ENCODE data around the gene IGFN1. TPM values are rescaled to one million over a fixed set of nuclear protein-coding genes. Genes with fewer than 3 reads are reported as not detected.

The IGFN1 gene
- total RNA-seq, 2 experiments from 2014 or later: not detected

DNA sequence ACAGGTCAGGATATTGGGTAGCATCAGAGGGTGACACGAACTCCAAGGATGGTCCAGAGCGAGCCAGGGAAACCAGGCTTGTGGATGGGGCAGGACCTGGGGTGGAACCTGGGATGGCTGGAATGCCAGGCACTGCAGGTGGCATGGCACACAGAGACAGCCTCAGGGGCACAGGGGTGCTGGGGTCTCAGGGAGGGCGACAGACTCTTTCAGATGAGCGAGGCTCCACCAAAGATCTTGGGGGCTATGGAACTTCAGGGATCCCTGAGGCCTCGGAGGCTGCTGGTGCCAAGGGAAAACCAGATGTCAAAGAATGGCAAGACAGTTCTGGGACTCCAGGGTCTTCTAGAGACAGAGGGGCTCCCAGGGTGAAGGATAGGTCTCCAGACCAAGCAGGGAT lies 21.4 kb downstream of the IGFN1 start:
- POLR2A ChIA-PET: no interaction called here
- Mint-ChIP-seq H3K36me3 (ENCODE audit: low read depth) (no peaks in the 10 kb centered on the region), H3K4me1 (no peaks in the 10 kb centered on the region), H3K27ac (no peak overlapping the region), H3K27me3 (peaks cover 16% of the 10 kb centered on the region), H3K4me3 (no peak overlapping the region), H3K9me3 (ENCODE audit: low read depth) (no peaks in the 10 kb centered on the region)
- DNase-seq (no peak), ATAC-seq (no peak)
- CTCF ChIA-PET: no interaction called here
- intact Hi-C loops (cut with DNase I, micrococcal nuclease): no loop called here

DNA sequence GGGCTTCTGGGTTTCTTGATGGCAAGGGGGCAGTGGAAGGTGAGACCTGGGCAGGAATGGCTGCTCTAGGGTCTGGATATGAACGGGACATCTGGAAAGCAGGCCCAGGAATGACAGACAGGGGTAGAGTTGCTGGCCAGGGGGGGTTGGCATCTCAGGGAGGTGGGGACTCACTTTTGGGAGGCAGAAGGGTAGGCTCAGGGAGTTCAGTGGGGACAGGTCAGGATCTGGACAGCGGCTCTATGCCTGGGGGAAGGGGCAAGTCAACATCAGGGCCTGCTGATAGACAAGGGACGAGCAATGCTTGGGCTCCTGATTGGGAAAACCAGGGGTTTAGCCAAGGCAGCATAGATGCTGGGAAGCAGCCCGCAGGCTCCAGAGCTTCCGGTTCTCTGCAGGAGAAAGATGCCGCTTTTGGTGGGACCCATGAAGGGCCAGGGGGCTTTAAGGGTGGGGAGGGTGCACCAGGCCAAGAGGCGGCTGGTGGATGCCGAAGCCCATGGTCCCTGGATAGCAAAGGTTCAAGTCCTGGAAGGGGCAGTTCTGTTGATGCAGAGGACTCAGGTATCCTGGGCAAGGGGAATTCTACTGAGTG lies 21.9 kb downstream of the IGFN1 start:
- ATAC-seq (no peak), DNase-seq (no peak)
- no peak overlapping the region for H3K27ac Mint-ChIP-seq
- peaks cover 16% of the 10 kb centered on the region for H3K27me3 Mint-ChIP-seq
- no peaks in the 10 kb centered on the region for H3K4me1 Mint-ChIP-seq
- H3K36me3 Mint-ChIP-seq (ENCODE audit: low read depth): no peaks in the 10 kb centered on the region
- POLR2A ChIA-PET: no interaction called here
- intact Hi-C loops (cut with DNase I, micrococcal nuclease): no loop called here
- no peaks in the 10 kb centered on the region for H3K9me3 Mint-ChIP-seq (ENCODE audit: low read depth)
- H3K4me3 Mint-ChIP-seq: no peak overlapping the region
- CTCF ChIA-PET: no interaction called here

DNA sequence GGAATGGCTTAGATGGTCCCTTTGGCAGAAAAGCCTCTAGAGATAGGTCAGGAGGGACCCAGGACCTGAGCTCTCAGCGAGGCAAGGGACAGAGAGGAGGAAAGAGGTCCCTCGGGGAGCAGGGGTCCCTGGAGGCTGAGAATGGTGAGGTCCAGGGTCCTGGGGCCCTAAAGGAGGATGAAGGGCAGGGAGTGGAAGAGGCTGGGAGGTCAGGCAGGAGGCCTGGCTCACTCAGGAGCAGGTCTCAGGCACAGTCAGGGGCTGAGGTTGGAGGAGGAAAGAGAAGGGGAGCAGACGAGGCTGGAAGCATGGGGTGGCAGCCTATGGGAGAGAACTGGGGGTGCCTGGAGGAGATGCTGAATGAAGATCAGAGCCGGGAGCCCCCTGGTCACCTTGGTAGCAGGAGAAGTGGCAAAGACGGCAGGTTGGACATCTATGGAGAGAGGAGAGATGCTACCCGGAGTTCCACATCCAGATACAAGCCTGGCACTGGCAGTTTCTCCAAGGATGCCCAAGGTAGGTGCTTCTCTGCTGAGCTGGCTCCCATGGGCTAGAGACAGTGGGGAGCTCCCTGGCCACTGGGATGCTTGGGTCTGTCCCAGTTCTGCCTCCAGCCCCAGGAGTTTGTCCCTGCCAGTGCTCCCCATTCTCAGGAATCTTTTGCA lies 22.6 kb downstream of the IGFN1 start:
- ATAC-seq (no peak), DNase-seq (no peak)
- H3K4me1 Mint-ChIP-seq: no peaks in the 10 kb centered on the region
- H3K27ac Mint-ChIP-seq: no peak overlapping the region
- no peak overlapping the region for H3K4me3 Mint-ChIP-seq
- intact Hi-C loops (cut with DNase I, micrococcal nuclease): no loop called here
- H3K27me3 Mint-ChIP-seq: peaks cover 16% of the 10 kb centered on the region
- no peaks in the 10 kb centered on the region for H3K9me3 Mint-ChIP-seq (ENCODE audit: low read depth)
- CTCF ChIA-PET: no interaction called here
- H3K36me3 Mint-ChIP-seq (ENCODE audit: low read depth): no peaks in the 10 kb centered on the region
- POLR2A ChIA-PET: no interaction called here

DNA sequence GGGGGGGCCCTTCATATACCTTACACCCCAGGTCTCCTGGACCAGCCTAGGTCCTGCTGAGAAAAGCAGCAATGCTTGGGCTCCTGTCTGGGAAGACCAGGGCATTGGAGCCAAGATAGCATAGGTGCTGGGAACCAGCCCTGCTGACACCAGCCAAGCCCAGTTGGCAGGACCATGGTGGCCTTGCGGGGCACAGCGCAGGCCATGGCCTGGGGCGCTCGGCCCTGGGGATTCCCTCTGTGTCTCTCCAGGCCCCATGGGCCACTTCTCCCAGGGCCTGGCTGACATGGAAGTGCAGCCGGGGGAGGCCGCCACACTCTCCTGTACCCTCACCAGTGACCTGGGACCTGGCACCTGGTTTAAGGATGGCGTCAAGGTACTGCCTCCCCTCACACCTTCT lies 23.3 kb downstream of the IGFN1 start:
- DNase-seq (no peak), ATAC-seq (no peak)
- intact Hi-C loops (cut with DNase I, micrococcal nuclease): no loop called here
- POLR2A ChIA-PET: no interaction called here
- H3K9me3 Mint-ChIP-seq (ENCODE audit: low read depth): no peaks in the 10 kb centered on the region
- H3K36me3 Mint-ChIP-seq (ENCODE audit: low read depth): no peaks in the 10 kb centered on the region
- no peaks in the 10 kb centered on the region for H3K4me1 Mint-ChIP-seq
- no peak overlapping the region for H3K27ac Mint-ChIP-seq
- peaks cover 16% of the 10 kb centered on the region for H3K27me3 Mint-ChIP-seq
- CTCF ChIA-PET: interaction anchor here (1.0 kb wide), 1 partner anchor 94 kb away, joined by 3 read pairs; no protein-coding TSS in a partner anchor
- H3K4me3 Mint-ChIP-seq: no peak overlapping the region

DNA sequence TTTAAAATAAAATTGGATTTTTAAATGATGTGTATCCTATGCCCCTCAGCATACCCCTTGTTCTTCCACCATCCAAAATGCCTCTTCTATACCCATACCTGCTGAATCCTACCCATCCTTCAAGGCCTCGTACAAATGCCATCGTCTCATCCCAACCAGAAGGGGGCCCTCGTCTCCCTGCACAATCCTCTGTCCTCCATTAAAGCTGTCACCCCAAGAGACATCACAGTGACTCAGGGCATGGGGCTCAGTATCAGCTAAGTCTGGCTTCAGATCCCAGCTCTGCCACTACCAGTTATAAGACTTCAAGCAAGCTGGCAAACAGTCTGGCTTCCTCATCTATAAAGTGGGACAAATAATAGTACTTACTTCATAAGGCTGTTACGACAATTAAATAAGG lies 23.8 kb downstream of the IGFN1 start:
- H3K27me3 Mint-ChIP-seq: peaks cover 15% of the 10 kb centered on the region
- no peaks in the 10 kb centered on the region for H3K36me3 Mint-ChIP-seq (ENCODE audit: low read depth)
- intact Hi-C loops (cut with DNase I, micrococcal nuclease): no loop called here
- DNase-seq (peak; percentile 18), ATAC-seq (peak; percentile 66)
- no peaks in the 10 kb centered on the region for H3K9me3 Mint-ChIP-seq (ENCODE audit: low read depth)
- H3K4me1 Mint-ChIP-seq: no peaks in the 10 kb centered on the region
- no peak overlapping the region for H3K4me3 Mint-ChIP-seq
- no peak overlapping the region for H3K27ac Mint-ChIP-seq
- ChIA-PET POLR2A (no interaction called here), CTCF (interaction anchor here (0.6 to 1.0 kb wide), 3 partner anchors 8 to 95 kb away, joined by 3 read pairs; partner anchors contain the start of gene IGFN1)

DNA sequence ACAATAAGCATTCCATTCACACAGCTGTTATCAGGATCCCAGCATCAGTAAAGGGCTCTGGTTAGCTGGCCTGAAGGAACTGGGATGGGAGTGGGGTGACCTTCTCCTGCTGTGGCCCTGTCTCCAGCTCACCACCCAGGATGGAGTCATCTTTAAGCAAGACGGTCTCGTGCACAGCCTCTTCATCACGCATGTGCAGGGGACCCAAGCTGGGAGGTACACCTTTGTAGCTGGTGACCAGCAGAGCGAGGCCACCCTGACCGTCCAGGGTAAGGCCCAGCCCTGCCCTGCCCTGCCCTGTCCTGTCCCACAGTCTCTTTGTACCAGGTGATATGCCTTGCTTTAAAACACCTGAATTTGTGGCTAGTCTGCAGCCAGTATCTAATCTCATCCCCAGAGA lies 24.3 kb downstream of the IGFN1 start:
- DNase-seq: no peak
- no peak overlapping the region for H3K4me3 Mint-ChIP-seq
- H3K27me3 Mint-ChIP-seq: peaks cover 13% of the 10 kb centered on the region
- no peaks in the 10 kb centered on the region for H3K4me1 Mint-ChIP-seq
- intact Hi-C loops (cut with DNase I, micrococcal nuclease): no loop called here
- ATAC-seq: no peak
- CTCF ChIA-PET: interaction anchor here (0.6 to 1.0 kb wide), 3 partner anchors 8 to 95 kb away, joined by 3 read pairs; partner anchors contain the start of gene IGFN1
- H3K27ac Mint-ChIP-seq: no peak overlapping the region
- H3K9me3 Mint-ChIP-seq (ENCODE audit: low read depth): no peaks in the 10 kb centered on the region
- POLR2A ChIA-PET: no interaction called here
- H3K36me3 Mint-ChIP-seq (ENCODE audit: low read depth): no peaks in the 10 kb centered on the region

DNA sequence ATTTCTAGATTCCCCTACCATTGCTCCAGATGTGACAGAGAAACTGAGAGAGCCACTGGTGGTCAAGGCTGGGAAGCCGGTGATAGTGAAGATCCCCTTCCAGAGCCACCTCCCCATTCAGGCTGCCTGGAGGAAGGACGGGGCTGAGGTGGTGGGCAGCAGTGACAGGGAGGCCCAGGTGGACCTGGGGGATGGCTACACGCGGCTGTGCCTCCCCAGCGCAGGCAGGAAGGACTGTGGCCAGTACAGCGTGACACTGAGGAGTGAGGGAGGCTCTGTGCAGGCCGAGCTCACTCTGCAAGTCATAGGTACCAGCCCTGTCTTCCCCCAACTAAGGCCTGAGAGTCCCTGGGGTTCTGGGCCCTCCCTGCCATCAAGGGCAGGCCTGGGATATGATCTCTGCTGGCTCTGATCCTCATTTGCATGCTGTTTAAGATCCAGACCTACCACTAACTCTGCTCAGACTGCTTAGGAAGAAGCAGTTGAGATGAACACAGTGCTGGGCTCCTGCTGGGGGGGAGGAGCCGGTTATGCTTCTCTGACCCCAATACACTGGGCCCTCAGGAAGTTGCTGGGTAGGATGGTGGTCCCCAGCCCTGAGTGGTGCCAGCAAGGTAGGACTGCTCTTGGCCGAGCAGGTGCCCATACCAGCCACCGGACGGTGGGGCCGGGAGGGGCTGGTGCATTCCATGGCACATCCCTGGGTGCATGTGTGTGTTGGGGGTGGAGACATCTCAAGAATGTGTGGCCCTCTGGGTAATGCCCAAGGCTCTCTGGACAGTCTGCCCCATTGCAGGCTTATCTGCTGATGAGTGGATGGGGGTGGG lies 25.1 kb downstream of the IGFN1 start:
- Mint-ChIP-seq H3K9me3 (ENCODE audit: low read depth) (no peaks in the 10 kb centered on the region), H3K4me3 (no peak overlapping the region), H3K4me1 (no peaks in the 10 kb centered on the region), H3K36me3 (ENCODE audit: low read depth) (no peaks in the 10 kb centered on the region), H3K27ac (no peak overlapping the region), H3K27me3 (peaks cover 10% of the 10 kb centered on the region)
- intact Hi-C loops (cut with DNase I, micrococcal nuclease): no loop called here
- no peak for ATAC-seq
- DNase-seq: no peak
- CTCF ChIA-PET: interaction anchor here (0.6 kb wide), 1 partner anchor 185 kb away, joined by 3 read pairs; no protein-coding TSS in a partner anchor
- POLR2A ChIA-PET: no interaction called here

DNA sequence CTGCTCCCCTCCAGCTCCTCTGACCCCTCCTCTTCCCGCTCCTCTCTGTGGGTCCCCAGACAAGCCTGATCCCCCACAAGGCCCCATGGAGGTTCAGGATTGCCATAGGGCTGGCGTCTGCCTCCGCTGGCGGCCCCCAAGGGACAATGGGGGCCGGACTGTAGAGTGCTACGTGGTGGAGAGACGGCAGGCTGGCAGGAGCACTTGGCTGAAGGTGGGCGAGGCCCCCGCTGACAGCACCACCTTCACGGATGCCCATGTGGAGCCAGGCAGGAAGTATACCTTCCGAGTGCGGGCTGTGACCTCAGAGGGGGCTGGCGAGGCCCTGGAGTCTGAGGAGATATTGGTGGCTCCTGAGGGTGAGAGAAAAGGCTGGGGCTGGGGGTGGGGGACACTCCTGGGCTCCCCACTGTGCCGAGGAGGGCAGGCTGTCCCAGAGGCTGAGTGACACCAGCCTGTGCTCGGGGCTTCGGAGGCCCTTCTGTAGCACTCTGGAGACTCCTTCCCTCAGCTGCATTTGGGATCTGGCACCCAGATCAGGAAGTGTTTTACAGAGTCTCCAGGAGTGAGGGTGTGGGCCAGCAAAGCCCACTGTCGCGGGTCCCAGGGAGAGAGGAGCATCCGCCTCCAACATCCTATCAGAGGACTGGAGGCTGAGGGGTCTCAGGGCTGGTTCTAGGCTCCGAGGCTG lies 25.9 kb downstream of the IGFN1 start:
- ATAC-seq: no peak
- H3K4me1 Mint-ChIP-seq: no peaks in the 10 kb centered on the region
- intact Hi-C loops (cut with DNase I, micrococcal nuclease): no loop called here
- ChIA-PET POLR2A (no interaction called here), CTCF (no interaction called here)
- no peak overlapping the region for H3K4me3 Mint-ChIP-seq
- H3K27me3 Mint-ChIP-seq: peaks cover 3% of the 10 kb centered on the region
- no peaks in the 10 kb centered on the region for H3K36me3 Mint-ChIP-seq (ENCODE audit: low read depth)
- no peak for DNase-seq
- H3K9me3 Mint-ChIP-seq (ENCODE audit: low read depth): no peaks in the 10 kb centered on the region
- H3K27ac Mint-ChIP-seq: no peak overlapping the region

DNA sequence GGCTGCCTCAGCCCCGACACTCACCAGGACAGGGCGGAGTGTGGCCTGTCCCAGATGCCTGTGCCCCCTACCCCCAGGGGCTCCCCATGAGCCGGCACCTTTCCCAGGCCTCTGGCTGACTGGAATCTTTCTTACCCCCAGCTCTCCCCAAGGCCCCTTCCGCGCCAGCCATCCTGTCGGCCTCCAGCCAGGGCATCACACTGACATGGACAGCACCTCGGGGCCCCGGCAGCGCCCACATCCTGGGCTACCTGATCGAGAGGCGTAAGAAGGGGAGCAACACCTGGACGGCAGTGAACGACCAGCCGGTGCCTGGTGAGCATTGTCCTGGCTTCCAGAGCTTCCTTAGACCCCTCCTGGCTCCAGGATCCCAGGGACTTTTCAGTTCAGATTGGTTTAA lies 26.5 kb downstream of the IGFN1 start:
- ChIA-PET POLR2A (no interaction called here), CTCF (no interaction called here)
- Mint-ChIP-seq H3K9me3 (ENCODE audit: low read depth) (no peaks in the 10 kb centered on the region), H3K27ac (no peak overlapping the region), H3K4me1 (no peaks in the 10 kb centered on the region), H3K36me3 (ENCODE audit: low read depth) (no peaks in the 10 kb centered on the region), H3K27me3 (no peaks in the 10 kb centered on the region), H3K4me3 (no peak overlapping the region)
- DNase-seq: no peak
- ATAC-seq: no peak
- intact Hi-C loops (cut with DNase I, micrococcal nuclease): no loop called here

DNA sequence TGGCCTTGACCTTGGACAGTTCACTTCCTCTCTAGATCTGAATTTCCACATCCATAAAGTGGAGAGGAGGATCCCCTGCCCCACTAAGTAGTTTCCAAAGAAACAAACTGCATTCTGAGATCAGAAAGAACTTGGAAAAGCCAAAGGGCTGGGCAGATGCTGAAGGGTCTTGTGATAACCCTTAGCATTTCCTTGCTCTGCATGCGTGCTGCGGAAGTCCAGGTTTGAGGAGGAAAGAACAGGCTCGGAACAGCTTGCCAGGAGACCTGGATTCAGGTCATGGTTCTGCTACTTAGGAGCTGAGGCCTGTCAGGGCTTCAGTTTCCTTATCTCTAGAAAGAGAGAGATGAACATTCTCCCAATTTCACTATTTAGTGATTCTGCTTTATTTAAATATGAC lies 27.2 kb downstream of the IGFN1 start:
- ATAC-seq (no peak), DNase-seq (no peak)
- no peak overlapping the region for H3K27ac Mint-ChIP-seq
- H3K27me3 Mint-ChIP-seq: no peaks in the 10 kb centered on the region
- intact Hi-C loops (cut with DNase I, micrococcal nuclease): no loop called here
- no peaks in the 10 kb centered on the region for H3K36me3 Mint-ChIP-seq (ENCODE audit: low read depth)
- no peaks in the 10 kb centered on the region for H3K4me1 Mint-ChIP-seq
- ChIA-PET POLR2A (no interaction called here), CTCF (interaction anchor here (0.8 kb wide), 1 partner anchor 44 kb away, joined by 3 read pairs; no protein-coding TSS in a partner anchor)
- H3K4me3 Mint-ChIP-seq: no peak overlapping the region
- no peaks in the 10 kb centered on the region for H3K9me3 Mint-ChIP-seq (ENCODE audit: low read depth)

DNA sequence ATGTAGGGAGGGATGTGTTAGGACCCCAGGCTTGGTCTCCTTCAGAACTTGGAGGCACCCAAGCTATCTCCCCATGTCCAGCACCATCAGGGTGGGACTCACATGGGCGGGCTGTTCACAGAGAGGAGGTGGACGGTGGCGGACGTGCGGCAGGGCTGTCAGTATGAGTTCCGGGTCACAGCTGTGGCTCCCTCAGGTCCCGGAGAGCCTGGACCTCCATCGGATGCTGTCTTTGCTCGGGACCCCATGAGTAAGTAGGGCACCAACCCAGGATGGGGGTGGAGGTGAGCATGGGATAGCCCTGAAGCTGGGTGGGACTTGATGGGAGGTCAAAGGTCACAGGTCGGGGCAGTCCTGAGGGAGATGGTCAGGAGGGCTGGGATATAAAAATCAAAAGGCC lies 27.8 kb downstream of the IGFN1 start:
- no peak for ATAC-seq
- no peak overlapping the region for H3K4me3 Mint-ChIP-seq
- POLR2A ChIA-PET: no interaction called here
- no peaks in the 10 kb centered on the region for H3K36me3 Mint-ChIP-seq (ENCODE audit: low read depth)
- H3K9me3 Mint-ChIP-seq (ENCODE audit: low read depth): no peaks in the 10 kb centered on the region
- no peak overlapping the region for H3K27ac Mint-ChIP-seq
- intact Hi-C loops (cut with DNase I, micrococcal nuclease): no loop called here
- H3K27me3 Mint-ChIP-seq: no peaks in the 10 kb centered on the region
- DNase-seq: no peak
- no peaks in the 10 kb centered on the region for H3K4me1 Mint-ChIP-seq
- CTCF ChIA-PET: interaction anchor here (0.8 to 1.8 kb wide), 2 partner anchors 45 to 104 kb away, joined by 3 to 4 read pairs; no protein-coding TSS in a partner anchor

Measured in activated CD4-positive, alpha-beta T cell treated with anti-CD3 and anti-CD28 coated beads for 36 hours (primary cell).